ENCODE measurements around the gene HAPLN2. TPM values are rescaled to one million over a fixed set of nuclear protein-coding genes. Genes with fewer than 3 reads are reported as not detected.
"Not testable (repeated sequence)": the region's sequence is repeated elsewhere in the genome, so short reads cannot be mapped to it uniquely, and the experiment has no call there.

HAPLN2 gene
- total and polyA plus RNA-seq, 2 of the 8 experiments (the other 6 are each of a cell fraction or from before 2014, with no cell fraction given) = 0.19 to 0.51 TPM

GRCh38 chr1:156586892-156587477 is 32.2 kb upstream of the HAPLN2 start (continued):
- TF ChIP-seq FOSL1 (IDR thresholded peaks at IDR 0.05; ENCODE audit: insufficient read depth, low read depth, low read length) (no peak), TBP (IDR thresholded peaks at IDR 0.05; ENCODE audit: low read depth, low read length) (no peak), RAD21 (IDR thresholded peaks at IDR 0.05 in 1 of 2, conservative IDR thresholded peaks at IDR 0.05 in 1 of 2; ENCODE audit: low read depth in 2 of 2, low read length in 2 of 2) (no peak), NRF1 (IDR thresholded peaks at IDR 0.05; ENCODE audit: low read depth, low read length) (no peak), GABPA (IDR thresholded peaks at IDR 0.05; ENCODE audit: borderline replicate concordance, insufficient read depth, low read length) (no peak)

- H2BK20ac ChIP-seq (ENCODE audit: low read length); DNase-seq (ENCODE audit: low read depth in 1 of 2, low spot score in 2 of 2); H2BK12ac ChIP-seq (ENCODE audit: low read depth, low read length); H3K9ac ChIP-seq (replicated peaks in 1 of 4; ENCODE audit: extremely low read depth in 1 of 4, low read depth in 3 of 4, low read length in 3 of 4); H3K14ac ChIP-seq (ENCODE audit: insufficient read length); H3K27ac ChIP-seq (ENCODE audit: low read depth, low read length); H2BK15ac ChIP-seq (ENCODE audit: low read length); H4K20me1 ChIP-seq (replicated peaks in 1 of 2; ENCODE audit: control insufficient read depth in 1 of 2, insufficient read depth in 2 of 2, low read length in 2 of 2); H2BK120ac ChIP-seq (replicated peaks; ENCODE audit: low read depth, low read length); H2AK5ac ChIP-seq (ENCODE audit: low read depth, low read length); H4K91ac ChIP-seq (replicated peaks; ENCODE audit: insufficient read length, low read length); H3K79me1 ChIP-seq (ENCODE audit: low read depth, low read length); H4K5ac ChIP-seq (ENCODE audit: insufficient read length, low read depth, low read length); H3K27me3 ChIP-seq (replicated peaks in 1 of 4; ENCODE audit: control insufficient read depth in 3 of 4, extremely low read depth in 1 of 4, insufficient read depth in 3 of 4, low read length in 3 of 4); POLR2A ChIA-PET (ENCODE audit: partially characterized antibody); FAIRE-seq; H2BK5ac ChIP-seq (ENCODE audit: low read depth, low read length); H3K56ac ChIP-seq (replicated peaks; ENCODE audit: insufficient read length, low read depth, low read length); H3K36me3 ChIP-seq (ENCODE audit: control insufficient read depth in 2 of 4, insufficient read depth in 4 of 4, low read length in 3 of 4); H3K4me3 ChIP-seq (ENCODE audit: extremely low read depth in 1 of 4, insufficient read depth in 2 of 4, low read depth in 3 of 4, low read length in 4 of 4); H2AFZ ChIP-seq (ENCODE audit: low read length); H3K4me2 ChIP-seq (ENCODE audit: insufficient read depth in 1 of 2, low read depth in 2 of 2, low read length in 2 of 2); H3K79me2 ChIP-seq (ENCODE audit: control insufficient read depth in 1 of 2, insufficient read depth in 2 of 2, low read length in 2 of 2); H3K9me3 ChIP-seq (ENCODE audit: insufficient read depth in 2 of 2, low read depth in 1 of 2, low read length in 1 of 2); H3K23ac ChIP-seq (ENCODE audit: insufficient read length); H4K8ac ChIP-seq (ENCODE audit: extremely low read depth, insufficient read depth, low read length); H3K4ac ChIP-seq (replicated peaks; ENCODE audit: insufficient read length, low read depth, low read length); H3K18ac ChIP-seq (ENCODE audit: extremely low read depth, low read length): not testable (repeated sequence)
- 86% methylated on average over 8 of the region's 8 CpGs; no CpG with 5 or more reads in 1 of the 2 experiments for WGBS, 2 experiments (ENCODE audit: extremely low coverage in 1 of 2, insufficient coverage in 1 of 2, insufficient read length in 1 of 2, insufficient replicate concordance in 2 of 2, low coverage in 1 of 2, low lambda C conversion rate in 2 of 2, missing lambda C conversion rate in 1 of 2)
- Histone ChIP-seq H3K23me2 (ENCODE audit: low read depth, low read length) (peaks cover 10% of the 10 kb centered on the region), H3K4me1 (replicated peaks in 1 of 4; ENCODE audit: control insufficient read depth in 3 of 4, insufficient read depth in 4 of 4, low read length in 3 of 4) (peaks cover 0 to 21% (median 6%) of the 10 kb centered on the region in 4 experiments; a peak in 6 of 7 replicates)
- CTCF ChIA-PET (ENCODE audit: partially characterized antibody) = interaction anchor here (0.9 to 4.7 kb wide), 8 partner anchors 10 to 142 kb away, joined by 3 to 30 read pairs (median 6); partner anchors contain the start of genes GPATCH4 and HAPLN2
Observed at GRCh38 chr1:156587927-156588326, 31.3 kb upstream of the HAPLN2 start.

All from H1 (cell line).